Activated CD8-positive, alpha-beta memory T cell treated with anti-CD3 and anti-CD28 coated beads for 1 hour (primary cell): Measurements from ENCODE around the gene GALNTL6.

Source experiments
- DNase-seq, 2 donors: peaks; one replicate each; pipeline ENCODE4 v3.0.0-alpha.2; 2020; ENCODE audit warnings: low read depth in 1 of 2; ENCODE audit errors: extremely low read depth in 1 of 2

The GALNTL6 gene

GRCh38 chr4:172099376-172099775, 286.2 kb downstream of the GALNTL6 start:
- DNase-seq, result no peak

GRCh38 chr4:172103456-172103855, 290.3 kb downstream of the GALNTL6 start:
- no peak for DNase-seq

DNA sequence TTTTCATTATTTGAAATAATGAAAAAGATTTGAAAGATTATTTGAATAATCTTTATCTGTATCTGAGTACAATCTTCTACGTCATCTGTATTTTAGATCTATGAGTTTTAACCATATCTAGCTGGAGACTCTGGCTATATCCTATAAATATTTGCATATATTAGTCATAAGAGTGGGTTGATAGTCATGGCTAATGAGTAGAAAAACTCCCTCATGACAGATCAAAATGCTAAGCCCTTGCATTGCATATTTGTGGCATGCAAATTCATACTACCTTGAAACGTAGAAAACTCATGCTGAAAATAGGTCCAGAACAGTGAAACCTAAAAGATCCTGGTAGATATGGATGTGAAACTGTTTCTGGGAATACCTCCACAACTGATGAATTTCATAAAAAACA, 291.3 kb downstream of the GALNTL6 start:
- DNase-seq, result no peak

DNA sequence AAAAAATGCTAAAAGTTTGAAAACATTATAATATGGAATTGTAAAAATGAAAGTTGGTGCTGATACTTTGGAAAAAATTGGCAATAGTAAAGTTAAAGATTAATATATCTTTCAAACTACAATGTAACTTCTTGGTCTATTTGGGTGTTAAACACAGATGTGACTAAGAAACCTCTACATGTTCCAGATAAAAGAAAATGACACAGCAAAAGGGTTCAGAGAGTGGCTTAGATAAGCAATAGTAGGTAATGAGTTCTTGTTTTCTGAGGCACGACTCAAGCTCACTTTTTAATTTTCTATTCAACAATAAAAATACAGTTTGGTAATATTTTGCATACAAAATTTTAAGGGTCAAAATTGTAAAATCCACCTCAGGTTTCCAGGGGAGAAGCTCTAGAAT, 292.7 kb downstream of the GALNTL6 start:
- no peak for DNase-seq

- no peak for DNase-seq
Measured at GRCh38 chr4:172109466-172109865, 296.3 kb downstream of the GALNTL6 start.

- no peak for DNase-seq
Measured at GRCh38 chr4:172124656-172125308, 311.6 kb downstream of the GALNTL6 start.

DNA sequence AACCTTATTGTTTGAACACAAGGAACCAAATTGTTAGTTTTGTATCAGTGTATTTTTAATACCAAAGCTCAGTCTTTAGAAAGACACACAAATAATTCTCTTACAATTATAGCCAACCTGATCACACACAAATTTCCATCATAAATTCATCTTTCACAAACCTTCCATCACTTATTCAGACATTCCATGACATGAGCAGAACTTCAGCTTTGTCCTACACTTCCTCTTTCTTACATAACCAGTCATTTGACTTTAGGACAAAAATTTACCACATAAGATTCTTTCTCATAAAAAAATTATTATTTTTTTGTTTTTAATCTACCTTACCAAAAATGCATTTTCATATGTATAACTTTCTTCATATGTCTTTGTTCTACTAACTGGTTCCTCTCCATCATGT, 312.2 kb downstream of the GALNTL6 start:
- no peak for DNase-seq

- no peak for DNase-seq
Measured at GRCh38 chr4:172127168-172127567, 314.0 kb downstream of the GALNTL6 start.

DNA sequence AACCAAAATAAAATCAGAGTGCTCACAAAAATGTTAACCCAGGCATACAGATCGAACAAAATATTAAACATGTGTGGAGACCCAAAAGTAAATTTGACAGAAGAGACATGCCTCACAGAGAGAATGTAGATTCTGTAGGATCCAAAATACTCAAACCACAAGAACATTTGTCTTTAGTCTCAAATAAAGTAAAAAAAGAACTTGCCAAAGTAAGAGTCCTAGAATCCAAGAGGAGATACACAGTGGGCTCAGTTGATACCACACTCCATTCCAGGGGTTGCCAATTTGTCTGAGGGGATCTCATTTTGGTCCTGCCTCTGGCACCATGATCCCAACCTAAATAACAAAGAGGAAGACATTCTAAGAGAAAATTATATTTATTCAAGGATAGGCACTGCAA, 316.4 kb downstream of the GALNTL6 start:
- DNase-seq, result no peak

- DNase-seq, result no peak
Measured at GRCh38 chr4:172134521-172134920, 321.3 kb downstream of the GALNTL6 start.

DNA sequence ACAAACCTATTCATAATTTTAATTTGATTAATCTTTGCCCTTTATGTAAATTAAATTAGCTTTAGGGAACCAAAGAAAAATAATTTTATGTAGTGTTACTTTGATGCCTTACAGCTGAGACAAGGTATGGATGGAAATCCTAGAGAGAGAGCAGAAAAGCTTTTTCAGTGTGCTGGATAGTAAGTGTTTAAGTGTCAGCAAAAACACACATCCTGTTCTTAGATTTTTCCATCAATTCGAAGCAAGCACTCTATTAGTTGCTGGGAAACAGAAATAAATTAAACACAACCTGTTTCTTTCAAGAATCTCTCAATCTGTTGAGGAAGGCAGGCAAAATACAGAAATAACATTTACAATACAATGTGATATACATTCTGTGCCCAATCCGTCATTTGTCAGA, 327.8 kb downstream of the GALNTL6 start:
- no peak for DNase-seq

DNA sequence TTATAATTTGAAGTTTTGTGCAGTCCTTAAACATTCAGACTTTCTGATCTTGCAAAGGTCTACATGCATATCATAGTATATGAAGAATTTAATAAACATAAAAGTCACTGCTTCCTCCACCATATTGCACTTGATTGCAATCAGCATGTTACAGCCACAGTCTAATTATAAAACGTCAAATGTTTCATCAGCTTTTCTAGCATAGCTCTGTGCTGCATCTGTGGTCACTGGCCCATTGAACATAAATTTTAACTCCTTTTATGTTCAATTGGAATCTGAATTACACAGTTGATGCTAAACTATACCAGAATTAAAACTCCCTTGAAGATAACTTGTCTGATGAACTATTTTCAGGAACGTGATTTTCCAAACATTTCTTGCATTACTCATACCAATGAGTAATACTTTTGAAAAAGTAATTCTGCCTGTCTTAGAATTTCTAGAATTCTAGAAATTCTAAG, 329.1 kb downstream of the GALNTL6 start:
- no peak for DNase-seq

GRCh38 chr4:172143605-172144314, 330.6 kb downstream of the GALNTL6 start:
- DNase-seq, result no peak

DNA sequence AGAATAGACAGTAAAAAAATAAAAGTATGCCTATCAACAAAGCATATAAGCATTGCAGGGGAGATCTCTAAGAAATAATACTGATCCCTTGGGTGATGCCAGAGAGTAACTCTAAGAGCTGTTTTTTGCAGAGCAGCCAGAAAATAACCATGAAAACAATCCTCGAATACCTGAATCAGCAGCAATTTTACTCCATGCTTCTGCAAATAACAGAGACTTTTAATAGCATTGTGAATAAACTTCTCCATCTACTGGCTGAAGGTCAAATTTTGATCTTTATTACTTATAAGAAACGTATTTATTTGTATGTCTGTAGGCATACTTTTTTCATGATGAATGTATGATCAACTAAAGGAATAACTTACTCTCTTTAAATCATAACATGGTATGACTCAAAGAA, 334.5 kb downstream of the GALNTL6 start:
- DNase-seq, result no peak

DNA sequence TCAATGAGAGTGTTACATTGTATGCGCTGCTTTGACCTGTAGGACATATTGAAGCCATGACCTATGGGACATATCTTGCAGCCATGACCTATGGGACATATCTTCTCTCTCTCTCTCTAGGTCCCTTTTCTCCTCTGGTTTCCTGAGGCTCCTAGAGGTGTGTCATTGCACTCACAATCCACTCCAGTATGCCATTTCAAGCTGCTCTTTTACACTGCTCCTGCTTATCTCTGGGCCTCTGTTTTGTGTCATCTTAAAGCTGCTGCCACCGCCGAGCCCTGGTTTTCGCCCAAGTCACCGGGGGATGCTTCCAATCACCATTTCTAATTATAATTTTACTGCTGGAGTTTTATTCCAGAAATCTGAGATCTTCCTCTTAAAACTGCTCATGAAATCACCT, 336.1 kb downstream of the GALNTL6 start:
- no peak for DNase-seq

GRCh38 chr4:172152284-172152683, 339.1 kb downstream of the GALNTL6 start:
- DNase-seq, result no peak

GRCh38 chr4:172153719-172154118, 340.5 kb downstream of the GALNTL6 start:
- DNase-seq, result no peak

GRCh38 chr4:172155838-172156345, 342.7 kb downstream of the GALNTL6 start:
- no peak for DNase-seq

- no peak for DNase-seq
Measured at GRCh38 chr4:172157946-172158345, 344.7 kb downstream of the GALNTL6 start.

GRCh38 chr4:172163215-172163614, 350.0 kb downstream of the GALNTL6 start:
- no peak for DNase-seq

- DNase-seq, result no peak
Measured at GRCh38 chr4:172168888-172169287, 355.7 kb downstream of the GALNTL6 start.

DNA sequence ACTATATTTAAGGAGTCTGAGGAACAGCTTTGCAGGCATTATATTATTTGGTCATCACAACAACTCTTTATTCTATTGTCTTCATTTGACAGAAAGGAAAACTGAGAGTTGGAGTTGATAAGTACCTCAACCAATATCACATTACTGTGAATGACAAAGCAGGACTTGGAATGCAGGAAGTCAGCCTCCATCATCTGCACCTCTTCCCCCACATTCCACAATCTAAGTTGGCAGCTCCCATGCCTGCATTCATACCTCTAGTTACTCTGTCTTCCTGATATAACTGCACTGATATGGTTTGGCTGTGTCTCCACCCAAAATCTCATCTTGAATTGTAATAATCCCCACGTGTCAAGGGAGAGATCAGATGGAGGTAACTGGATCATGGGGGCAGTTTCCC, 356.7 kb downstream of the GALNTL6 start:
- no peak for DNase-seq
